IMR-90 (cell line): ENCODE measurements around the gene OR5P2.

Experiments used
- BHLHE40 ChIP-seq: fragments of 150-350 bp; IDR thresholded peaks from 2 replicates; pipeline ENCODE4 v1.6.1; 2016; ENCODE audit warnings: mild to moderate bottlenecking, low read depth, low read length
- POLR2A ChIP-seq: IDR thresholded peaks from 2 replicates; pipeline ENCODE4 v1.6.1; 2012; ENCODE audit warnings: mild to moderate bottlenecking, low read depth, low read length
- RAD21 ChIP-seq: IDR thresholded peaks from 2 replicates; pipeline ENCODE4 v1.6.1; 2012; ENCODE audit warnings: low read length, improper control_type of control experiment

GRCh38 chr11:7796842-7797241, at the start of gene OR5P2:
- no peak for TF ChIP-seq BHLHE40
- TF ChIP-seq POLR2A, result no peak
- no peak for TF ChIP-seq RAD21
